ENCODE measurements around the gene APOF.

- TF ChIP-seq CTCF (IDR thresholded peaks at IDR 0.05) (no peak), POLR2AphosphoS5 (IDR thresholded peaks at IDR 0.05) (no peak)
Observed at GRCh38 chr12:56337753-56338251, 24.9 kb downstream of the APOF start.

All from gastroesophageal sphincter (tissue), 3 donors.